CD14-positive monocyte (primary cell): Measurements from ENCODE around the gene PITRM1. TPM values are rescaled to one million over a fixed set of nuclear protein-coding genes. Genes with fewer than 3 reads are reported as not detected.

Source experiments
- DNase-seq, 3 donors: peaks; one replicate each; pipeline ENCODE4 v3.0.0-alpha.2; 2011 to 2022
- H2AFZ ChIP-seq: 2 replicates; pipeline ENCODE4 v1.6.0; 2012; ENCODE audit warnings: mild to moderate bottlenecking, low read depth, low read length, inconsistent platforms; ENCODE audit not compliant: insufficient read depth, poor library complexity, severe bottlenecking
- H3K27ac ChIP-seq, 2 donors: 1 replicate in 1 of 2; 2 replicates in 1 of 2; pipeline ENCODE4 v1.5.1; 2012 to 2013; ENCODE audit warnings: low read length in 2 of 2, control low read depth in 1 of 2, inconsistent platforms in 1 of 2, low read depth in 1 of 2, mild to moderate bottlenecking in 1 of 2
- H3K27me3 ChIP-seq, 2 donors: one replicate each; pipeline versions ENCODE4 v1.6.0 to v1.6.1; 2011 to 2013; ENCODE audit warnings: low read length in 2 of 2; ENCODE audit not compliant: control insufficient read depth in 2 of 2, insufficient read depth in 2 of 2
- H3K36me3 ChIP-seq, 2 donors: replicated peaks in 1 of 2; 1 replicate in 1 of 2; 2 replicates in 1 of 2; pipeline versions ENCODE4 v1.5.1 to v1.6.1; 2012 to 2013; ENCODE audit warnings: low read length in 2 of 2, control low read depth in 1 of 2, inconsistent platforms in 1 of 2, mild to moderate bottlenecking in 1 of 2; ENCODE audit not compliant: insufficient read depth in 2 of 2, control insufficient read depth in 1 of 2
- H3K4me1 ChIP-seq, 2 donors: 1 replicate in 1 of 2; 2 replicates in 1 of 2; pipeline versions ENCODE4 v1.5.1 to v1.6.1; 2012 to 2013; ENCODE audit warnings: low read length in 2 of 2, control low read depth in 1 of 2, inconsistent platforms in 1 of 2, mild to moderate bottlenecking in 1 of 2, moderate library complexity in 1 of 2; ENCODE audit not compliant: insufficient read depth in 2 of 2, control insufficient read depth in 1 of 2
- H3K4me2 ChIP-seq: replicated peaks from 2 replicates; pipeline ENCODE3; 2012; ENCODE audit warnings: low read length, moderate library complexity, mild to moderate bottlenecking; ENCODE audit not compliant: poor library complexity, severe bottlenecking; ENCODE audit errors: extremely low read depth
- H3K4me3 ChIP-seq, 3 experiments: fragments of 200-600 bp in 1 of 3; sonication (generic) in 1 of 3; replicated peaks in 1 of 3; 1 replicate in 2 of 3; 2 replicates in 1 of 3; pipeline ENCODE4 v1.5.1; 2011 to 2013; ENCODE audit warnings: low read length in 3 of 3, mild to moderate bottlenecking in 3 of 3, control low read depth in 2 of 3, low read depth in 2 of 3, inconsistent platforms in 1 of 3, moderate library complexity in 1 of 3
- H3K79me2 ChIP-seq: 2 replicates; pipeline ENCODE4 v1.6.0; 2012; ENCODE audit warnings: mild to moderate bottlenecking, control low read depth, inconsistent platforms, low read length, moderate library complexity; ENCODE audit not compliant: insufficient read depth
- H3K9ac ChIP-seq: 2 replicates; pipeline ENCODE4 v1.6.0; 2017; ENCODE audit warnings: low read length, mild to moderate bottlenecking; ENCODE audit not compliant: insufficient read depth, poor library complexity, severe bottlenecking
- H3K9me3 ChIP-seq, 2 donors: replicated peaks in 1 of 2; 1 replicate in 1 of 2; 2 replicates in 1 of 2; pipeline versions ENCODE4 v1.5.1 to v1.6.1; 2012 to 2013; ENCODE audit warnings: low read length in 2 of 2, control low read depth in 1 of 2; ENCODE audit not compliant: control insufficient read depth in 1 of 2, insufficient read depth in 1 of 2
- H4K20me1 ChIP-seq: 2 replicates; pipeline ENCODE4 v1.6.0; 2012; ENCODE audit warnings: mild to moderate bottlenecking, low read length, control low read depth, moderate library complexity; ENCODE audit not compliant: insufficient read depth
- H3K27ac Mint-ChIP-seq, 7 donors: one replicate each; pipeline ENCODE4 v1.8.0; 2020; ENCODE audit warnings: mild to moderate bottlenecking in 7 of 7, mixed read lengths in 7 of 7, moderate library complexity in 6 of 7, inconsistent platforms in 2 of 7
- H3K27me3 Mint-ChIP-seq, 3 donors: one replicate each; pipeline ENCODE4 v1.8.0; 2021 to 2022; ENCODE audit warnings: low read depth in 3 of 3, mild to moderate bottlenecking in 3 of 3, mixed read lengths in 3 of 3, moderate library complexity in 3 of 3, inconsistent platforms in 1 of 3
- H3K36me3 Mint-ChIP-seq, 2 donors: one replicate each; pipeline ENCODE4 v1.8.0; 2020; ENCODE audit warnings: mixed read lengths in 2 of 2, inconsistent platforms in 1 of 2, mild to moderate bottlenecking in 1 of 2
- H3K4me1 Mint-ChIP-seq: one replicate; pipeline ENCODE4 v1.8.0; 2020; ENCODE audit warnings: mild to moderate bottlenecking, mixed read lengths
- H3K4me3 Mint-ChIP-seq, 2 donors: one replicate each; pipeline ENCODE4 v1.8.0; 2020; ENCODE audit warnings: mild to moderate bottlenecking in 2 of 2, mixed read lengths in 2 of 2, moderate library complexity in 1 of 2
- H3K9me3 Mint-ChIP-seq, 7 donors: one replicate each; pipeline ENCODE4 v1.8.0; 2020 to 2022; ENCODE audit warnings: mixed read lengths in 7 of 7, mild to moderate bottlenecking in 6 of 7, moderate library complexity in 6 of 7, inconsistent platforms in 2 of 7
- CTCF ChIP-seq: fragments of 200-600 bp; IDR thresholded peaks from one replicate; pipeline ENCODE4 v1.8.0; 2022; ENCODE audit warnings: antibody characterized with exemption, mild to moderate bottlenecking
- WGBS: methylation state at CpG from one replicate; pipeline ENCODE4 v1.1.5; 2013; ENCODE audit warnings: missing lambda C conversion rate; ENCODE audit not compliant: insufficient coverage; 5-methylcytosine and 5-hydroxymethylcytosine counted together
- intact Hi-C, 2 donors: fragments of 100-400 bp; cut with micrococcal nuclease; formaldehyde crosslinking; loops; one replicate each; pipeline versions ENCODE4 v1.15.0 to v1.15.1; 2023
- polyA plus RNA-seq, 3 donors: library from polyadenylated mRNA; depleted of rRNA in 1 of 3; unstranded in 2 of 3; stranded (reverse) in 1 of 3; fragments of 300-500 nt in 2 of 3; fragments of >200 nt in 1 of 3; fragmentation: Illumina TruSeq in 2 of 3; gene quantifications; 1 replicate in 2 of 3; 2 replicates in 1 of 3; pipeline ENCODE4 v1.2.3, GENCODE V29; 2012 to 2021

Gene PITRM1
- polyA plus RNA-seq, 3 donors = 15.3 to 45.7 (median 23.2) TPM

- H3K36me3 Mint-ChIP-seq = peaks cover 61 to 64% of the 10 kb centered on the region in 2 donors
- H3K9me3 Mint-ChIP-seq = no peaks in the 10 kb centered on the region
- H3K9ac ChIP-seq = no peak overlapping the region
- peaks cover 44 to 69% of the 10 kb centered on the region in 2 donors for H3K36me3 ChIP-seq
- H3K4me3 ChIP-seq = no peak overlapping the region
- H3K27me3 ChIP-seq = no peaks in the 10 kb centered on the region
- H2AFZ ChIP-seq = no peak overlapping the region
- peaks cover 7 to 9% of the 10 kb centered on the region in 2 donors for H3K4me1 ChIP-seq
- no peaks in the 10 kb centered on the region for H3K79me2 ChIP-seq
- H3K4me1 Mint-ChIP-seq = peaks cover 5% of the 10 kb centered on the region
- H3K4me2 ChIP-seq = no peak overlapping the region
- no peaks in the 10 kb centered on the region for H4K20me1 ChIP-seq
- DNase-seq = no peak
- peak overlapping the region in 2 of 7 donors; percentile 0 to 27 for H3K27ac Mint-ChIP-seq
- 94% methylated on average over 27 of the region's 28 CpGs for whole genome bisulfite sequencing
- TF ChIP-seq CTCF = no peak
- no peak overlapping the region for H3K4me3 Mint-ChIP-seq
- H3K9me3 ChIP-seq = no peaks in the 10 kb centered on the region
- H3K27me3 Mint-ChIP-seq = no peaks in the 10 kb centered on the region
- intact Hi-C loops = no loop called here
- no peak overlapping the region for H3K27ac ChIP-seq
These were observed 68.2 kb downstream of the PITRM1 start for GRCh38 chr10:3104251-3104918.

GRCh38 chr10:3103646-3104045, 68.9 kb downstream of the PITRM1 start:
- Mint-ChIP-seq H3K4me3 (peak overlapping the region in 1 of 2 donors; percentile 24), H3K27ac (peak overlapping the region in 1 of 7 donors; percentile 2), H3K27me3 (no peaks in the 10 kb centered on the region), H3K36me3 (peaks cover 57% of the 10 kb centered on the region in 2 donors), H3K4me1 (peaks cover 12% of the 10 kb centered on the region), H3K9me3 (no peaks in the 10 kb centered on the region)
- no peak for DNase-seq
- no peaks in the 10 kb centered on the region for H3K79me2 ChIP-seq
- H3K9me3 ChIP-seq = no peaks in the 10 kb centered on the region
- no peak overlapping the region for H3K4me2 ChIP-seq
- no peak overlapping the region for H2AFZ ChIP-seq
- no peaks in the 10 kb centered on the region for H3K27me3 ChIP-seq
- peaks cover 37 to 62% of the 10 kb centered on the region in 2 donors for H3K36me3 ChIP-seq
- TF ChIP-seq CTCF = no peak
- H3K4me1 ChIP-seq = peaks cover 15 to 16% of the 10 kb centered on the region in 2 donors
- intact Hi-C loops = no loop called here
- H3K27ac ChIP-seq = no peak overlapping the region
- no peak overlapping the region for H3K9ac ChIP-seq
- 93% methylated on average over 28 of the region's 30 CpGs for WGBS
- H4K20me1 ChIP-seq = no peaks in the 10 kb centered on the region
- H3K4me3 ChIP-seq = no peak overlapping the region
